ENCODE measurements around the gene C1orf21. TPM values are rescaled to one million over a fixed set of nuclear protein-coding genes. Genes with fewer than 3 reads are reported as not detected.

C1orf21 gene
- total RNA-seq, 1 donor from 2014 or later: 3.4 TPM

DNA sequence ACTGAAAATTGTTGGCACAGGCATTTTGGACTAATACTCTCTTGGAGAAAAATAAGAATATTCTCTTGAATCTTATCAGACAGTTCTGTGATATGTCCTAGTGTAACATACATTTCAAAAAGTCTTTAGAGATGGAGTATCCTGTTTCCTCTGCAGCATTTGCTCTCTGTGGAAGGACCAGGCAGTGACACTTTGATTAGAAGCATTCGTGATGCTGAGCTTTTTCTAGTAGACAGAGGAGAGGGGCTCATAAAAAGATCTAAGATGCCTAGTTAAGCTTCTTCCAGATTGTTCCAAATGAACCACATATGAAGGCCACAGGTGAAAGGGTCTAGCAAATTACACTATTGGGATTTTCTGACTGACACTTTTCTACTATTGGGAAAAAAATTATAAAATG, 120.3 kb downstream of the C1orf21 start:
- no peaks in the 10 kb centered on the region for H3K4me1 Mint-ChIP-seq (ENCODE audit: low read depth)
- DNase-seq (ENCODE audit: low spot score): no peak
- H3K36me3 Mint-ChIP-seq (ENCODE audit: low read depth): no peaks in the 10 kb centered on the region
- no peak overlapping the region for H3K27ac Mint-ChIP-seq
- H3K27me3 Mint-ChIP-seq (ENCODE audit: low read depth): peaks cover 18% of the 10 kb centered on the region
- H3K4me3 Mint-ChIP-seq (ENCODE audit: low read depth): no peak overlapping the region
- no peaks in the 10 kb centered on the region for H3K9me3 Mint-ChIP-seq
- intact Hi-C loops (cut with micrococcal nuclease): no loop called here

DNA sequence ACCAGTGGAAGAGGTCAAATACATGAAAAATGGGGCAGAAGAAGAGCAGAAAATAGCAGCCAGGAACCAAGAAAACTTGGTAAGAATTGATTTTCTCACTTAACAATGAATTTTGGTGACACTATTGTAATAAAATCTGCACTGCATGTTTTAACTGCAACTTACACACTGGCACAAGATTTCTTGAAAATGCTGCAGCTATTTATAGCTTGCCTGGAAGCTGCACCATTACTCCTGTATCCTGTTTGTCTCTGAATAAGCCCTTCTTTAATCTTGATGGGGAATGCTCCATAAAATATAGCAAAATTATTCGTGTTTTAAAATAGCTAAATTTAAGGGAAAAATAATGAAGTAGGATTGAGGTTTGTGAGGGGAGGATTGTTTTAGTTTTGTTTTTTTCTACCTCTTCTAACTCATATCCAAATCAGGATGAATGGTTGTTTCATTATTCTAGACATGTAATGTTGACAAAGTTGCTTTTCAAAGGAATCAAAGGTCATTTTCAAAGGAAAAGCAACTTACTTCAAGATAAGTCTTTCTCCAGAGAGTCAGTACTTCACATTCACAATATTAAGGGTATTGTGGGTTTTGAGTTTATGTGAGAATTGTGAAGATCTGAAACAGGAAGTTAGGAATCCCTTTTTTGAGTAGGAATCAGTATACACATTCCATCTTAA, 120.9 kb downstream of the C1orf21 start:
- Mint-ChIP-seq H3K9me3 (no peaks in the 10 kb centered on the region), H3K27ac (no peak overlapping the region), H3K36me3 (ENCODE audit: low read depth) (no peaks in the 10 kb centered on the region), H3K27me3 (ENCODE audit: low read depth) (peaks cover 18% of the 10 kb centered on the region), H3K4me1 (ENCODE audit: low read depth) (no peaks in the 10 kb centered on the region), H3K4me3 (ENCODE audit: low read depth) (no peak overlapping the region)
- DNase-seq (ENCODE audit: low spot score): no peak
- intact Hi-C loops (cut with micrococcal nuclease): no loop called here

- no peaks in the 10 kb centered on the region for H3K9me3 Mint-ChIP-seq
- no peak for DNase-seq (ENCODE audit: low spot score)
- no peak overlapping the region for H3K27ac Mint-ChIP-seq
- intact Hi-C loops (cut with micrococcal nuclease): no loop called here
- H3K4me3 Mint-ChIP-seq (ENCODE audit: low read depth): no peak overlapping the region
- no peaks in the 10 kb centered on the region for H3K36me3 Mint-ChIP-seq (ENCODE audit: low read depth)
- H3K27me3 Mint-ChIP-seq (ENCODE audit: low read depth): peaks cover 15% of the 10 kb centered on the region
- H3K4me1 Mint-ChIP-seq (ENCODE audit: low read depth): no peaks in the 10 kb centered on the region
These were observed 122.3 kb downstream of the C1orf21 start for GRCh38 chr1:184509105-184509504.

- Mint-ChIP-seq H3K4me3 (ENCODE audit: low read depth) (no peak overlapping the region), H3K36me3 (ENCODE audit: low read depth) (no peaks in the 10 kb centered on the region), H3K9me3 (no peaks in the 10 kb centered on the region), H3K27me3 (ENCODE audit: low read depth) (peaks cover 13% of the 10 kb centered on the region), H3K4me1 (ENCODE audit: low read depth) (no peaks in the 10 kb centered on the region), H3K27ac (no peak overlapping the region)
- intact Hi-C loops (cut with micrococcal nuclease): no loop called here
- no peak for DNase-seq (ENCODE audit: low spot score)
These were observed 123.3 kb downstream of the C1orf21 start for GRCh38 chr1:184510110-184510509.

DNA sequence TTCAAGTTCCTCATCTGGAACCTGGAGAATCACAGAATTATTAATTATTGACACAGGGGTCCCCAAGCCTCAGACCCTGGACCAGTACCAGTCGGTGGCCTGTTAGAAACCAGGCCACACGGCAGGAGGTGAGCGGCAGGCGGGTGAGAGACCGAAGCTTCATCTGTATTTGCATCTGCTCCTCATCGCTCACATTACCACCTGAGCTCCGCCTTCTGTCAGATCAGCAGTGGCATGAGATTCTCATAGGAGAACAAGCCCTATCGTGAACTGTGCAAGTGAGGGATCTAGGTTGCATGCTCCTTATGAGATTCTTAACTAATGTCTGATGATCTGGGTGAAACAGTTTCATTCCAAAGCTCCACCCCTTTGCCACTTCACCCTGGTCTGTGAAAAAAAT, 125.9 kb downstream of the C1orf21 start:
- Mint-ChIP-seq H3K4me1 (ENCODE audit: low read depth) (no peaks in the 10 kb centered on the region), H3K4me3 (ENCODE audit: low read depth) (no peak overlapping the region), H3K9me3 (no peaks in the 10 kb centered on the region), H3K27ac (no peak overlapping the region), H3K27me3 (ENCODE audit: low read depth) (peaks cover 11% of the 10 kb centered on the region), H3K36me3 (ENCODE audit: low read depth) (no peaks in the 10 kb centered on the region)
- no peak for DNase-seq (ENCODE audit: low spot score)
- intact Hi-C loops (cut with micrococcal nuclease): no loop called here

DNA sequence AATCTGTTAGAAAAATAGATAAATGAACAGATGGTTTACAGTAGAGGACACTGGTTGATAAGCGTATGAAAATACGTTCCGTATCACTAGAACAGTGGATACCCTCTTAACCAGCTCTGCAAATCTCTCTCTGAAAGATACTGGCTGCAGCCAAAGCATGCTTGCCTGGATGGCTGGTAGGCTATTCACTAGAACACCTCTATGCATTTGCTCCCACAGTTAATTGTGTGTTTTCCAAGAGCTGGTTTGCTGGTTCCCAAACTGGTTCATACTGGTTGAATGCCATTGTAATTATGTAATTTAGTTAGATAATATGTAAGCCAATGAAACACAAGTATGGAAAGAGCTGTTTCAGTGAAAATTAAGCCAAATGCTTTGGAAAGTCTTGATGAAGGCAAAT, 126.6 kb downstream of the C1orf21 start:
- no peaks in the 10 kb centered on the region for H3K36me3 Mint-ChIP-seq (ENCODE audit: low read depth)
- H3K27me3 Mint-ChIP-seq (ENCODE audit: low read depth): peaks cover 10% of the 10 kb centered on the region
- no peak overlapping the region for H3K27ac Mint-ChIP-seq
- no peaks in the 10 kb centered on the region for H3K9me3 Mint-ChIP-seq
- DNase-seq (ENCODE audit: low spot score): no peak
- no peaks in the 10 kb centered on the region for H3K4me1 Mint-ChIP-seq (ENCODE audit: low read depth)
- H3K4me3 Mint-ChIP-seq (ENCODE audit: low read depth): no peak overlapping the region
- intact Hi-C loops (cut with micrococcal nuclease): no loop called here

- no peaks in the 10 kb centered on the region for H3K36me3 Mint-ChIP-seq (ENCODE audit: low read depth)
- intact Hi-C loops (cut with micrococcal nuclease): no loop called here
- H3K4me1 Mint-ChIP-seq (ENCODE audit: low read depth): no peaks in the 10 kb centered on the region
These were observed 127.1 kb downstream of the C1orf21 start for GRCh38 chr1:184513966-184514365.

GRCh38 chr1:184514447-184514846, 127.6 kb downstream of the C1orf21 start:
- DNase-seq (ENCODE audit: low spot score): no peak
- Mint-ChIP-seq H3K27me3 (ENCODE audit: low read depth) (peaks cover 5% of the 10 kb centered on the region), H3K27ac (no peak overlapping the region), H3K9me3 (no peaks in the 10 kb centered on the region), H3K36me3 (ENCODE audit: low read depth) (no peaks in the 10 kb centered on the region), H3K4me3 (ENCODE audit: low read depth) (no peak overlapping the region), H3K4me1 (ENCODE audit: low read depth) (no peaks in the 10 kb centered on the region)
- intact Hi-C loops (cut with micrococcal nuclease): no loop called here

More at GRCh38 chr1:184513966-184514365, 127.1 kb downstream of the C1orf21 start:
- H3K27me3 Mint-ChIP-seq (ENCODE audit: low read depth): peaks cover 9% of the 10 kb centered on the region
- no peaks in the 10 kb centered on the region for H3K9me3 Mint-ChIP-seq
- H3K27ac Mint-ChIP-seq: no peak overlapping the region
- H3K4me3 Mint-ChIP-seq (ENCODE audit: low read depth): no peak overlapping the region
- no peak for DNase-seq (ENCODE audit: low spot score)

DNA sequence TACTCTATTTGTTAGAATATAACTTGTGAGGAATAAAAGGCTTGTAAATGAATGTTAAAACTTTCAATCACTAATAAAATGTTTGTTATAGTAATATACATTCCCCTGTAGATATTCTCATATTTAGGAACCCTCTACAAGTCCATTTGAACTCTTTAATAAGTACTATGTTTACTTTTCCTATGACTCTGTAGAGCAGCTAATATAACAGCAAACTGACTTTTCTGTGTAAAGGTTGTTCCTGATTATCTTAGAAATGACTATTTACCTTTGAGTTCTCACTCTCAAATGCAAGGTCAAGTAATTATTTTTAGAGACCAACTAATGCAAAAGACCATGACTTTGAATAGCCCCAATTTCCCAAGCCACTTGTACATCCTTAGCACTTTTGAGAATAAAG, 130.3 kb downstream of the C1orf21 start:
- no peaks in the 10 kb centered on the region for H3K36me3 Mint-ChIP-seq (ENCODE audit: low read depth)
- intact Hi-C loops (cut with micrococcal nuclease): no loop called here
- H3K9me3 Mint-ChIP-seq: no peaks in the 10 kb centered on the region

DNA sequence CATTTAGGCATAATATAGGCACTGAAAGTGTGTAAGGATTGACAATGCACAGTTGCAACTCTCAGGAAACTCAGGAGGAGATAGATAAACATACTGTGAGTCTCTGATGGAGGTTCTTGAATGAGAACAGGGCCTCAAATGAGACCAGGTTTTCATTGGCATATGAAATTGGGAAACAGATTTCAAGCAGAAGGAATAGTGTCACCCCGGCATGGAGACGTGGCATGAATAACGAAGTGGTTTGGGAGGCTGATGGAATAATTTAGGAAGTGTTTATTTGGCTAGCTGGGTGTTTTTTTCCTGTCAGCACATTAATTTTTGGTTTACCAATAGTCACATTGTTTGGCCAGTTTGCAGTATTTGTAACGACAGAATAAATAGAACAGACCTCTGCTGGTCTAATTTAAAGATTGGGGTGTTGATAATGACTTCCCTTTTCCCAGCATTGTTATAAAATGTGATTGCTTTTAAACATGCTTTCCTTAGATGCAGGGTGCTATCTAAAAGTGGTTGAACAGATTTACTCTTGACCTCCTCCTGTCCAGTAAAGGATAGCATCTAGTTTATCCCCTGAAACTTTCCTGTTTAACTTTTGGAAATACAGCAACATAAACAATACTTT, 132.0 kb downstream of the C1orf21 start:
- Mint-ChIP-seq H3K36me3 (ENCODE audit: low read depth) (no peaks in the 10 kb centered on the region), H3K9me3 (no peaks in the 10 kb centered on the region), H3K4me3 (ENCODE audit: low read depth) (no peak overlapping the region), H3K27me3 (ENCODE audit: low read depth) (peaks cover 5% of the 10 kb centered on the region), H3K27ac (no peak overlapping the region), H3K4me1 (ENCODE audit: low read depth) (no peaks in the 10 kb centered on the region)
- no peak for DNase-seq (ENCODE audit: low spot score)
- intact Hi-C loops (cut with micrococcal nuclease): no loop called here

More for the DNA sequence above, 130.3 kb downstream of the C1orf21 start:
- Mint-ChIP-seq H3K27ac (no peak overlapping the region), H3K4me1 (ENCODE audit: low read depth) (no peaks in the 10 kb centered on the region), H3K27me3 (ENCODE audit: low read depth) (peaks cover 5% of the 10 kb centered on the region), H3K4me3 (ENCODE audit: low read depth) (no peak overlapping the region)
- DNase-seq (ENCODE audit: low spot score): no peak

DNA sequence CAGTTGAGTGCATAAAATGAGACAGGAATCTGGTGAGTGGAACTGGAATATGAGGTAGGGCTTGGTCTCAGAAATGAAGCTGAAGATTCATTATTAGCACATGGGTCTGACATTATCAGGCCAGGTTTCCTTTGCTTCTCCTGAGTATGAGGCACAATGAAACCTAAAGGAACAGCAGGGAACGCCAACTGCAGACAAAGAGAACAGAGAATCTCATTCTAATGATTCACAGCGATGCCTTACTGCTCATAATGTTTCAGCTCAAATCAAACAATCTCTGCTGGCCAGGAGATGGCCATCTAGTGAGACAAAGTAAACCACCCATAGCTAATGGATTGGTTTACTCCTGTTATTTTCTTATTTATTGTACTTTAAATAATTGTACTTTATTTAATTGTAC, 133.5 kb downstream of the C1orf21 start:
- DNase-seq (ENCODE audit: low spot score): no peak
- intact Hi-C loops (cut with micrococcal nuclease): no loop called here
- Mint-ChIP-seq H3K27me3 (ENCODE audit: low read depth) (peaks cover 5% of the 10 kb centered on the region), H3K4me1 (ENCODE audit: low read depth) (no peaks in the 10 kb centered on the region), H3K27ac (no peak overlapping the region), H3K4me3 (ENCODE audit: low read depth) (no peak overlapping the region), H3K9me3 (no peaks in the 10 kb centered on the region), H3K36me3 (ENCODE audit: low read depth) (no peaks in the 10 kb centered on the region)

- no peaks in the 10 kb centered on the region for H3K27me3 Mint-ChIP-seq (ENCODE audit: low read depth)
- DNase-seq (ENCODE audit: low spot score): no peak
- H3K27ac Mint-ChIP-seq: no peak overlapping the region
- H3K36me3 Mint-ChIP-seq (ENCODE audit: low read depth): no peaks in the 10 kb centered on the region
- no peaks in the 10 kb centered on the region for H3K9me3 Mint-ChIP-seq
- intact Hi-C loops (cut with micrococcal nuclease): no loop called here
- H3K4me3 Mint-ChIP-seq (ENCODE audit: low read depth): no peak overlapping the region
- no peaks in the 10 kb centered on the region for H3K4me1 Mint-ChIP-seq (ENCODE audit: low read depth)
These were observed 137.4 kb downstream of the C1orf21 start for GRCh38 chr1:184524248-184524647.

DNA sequence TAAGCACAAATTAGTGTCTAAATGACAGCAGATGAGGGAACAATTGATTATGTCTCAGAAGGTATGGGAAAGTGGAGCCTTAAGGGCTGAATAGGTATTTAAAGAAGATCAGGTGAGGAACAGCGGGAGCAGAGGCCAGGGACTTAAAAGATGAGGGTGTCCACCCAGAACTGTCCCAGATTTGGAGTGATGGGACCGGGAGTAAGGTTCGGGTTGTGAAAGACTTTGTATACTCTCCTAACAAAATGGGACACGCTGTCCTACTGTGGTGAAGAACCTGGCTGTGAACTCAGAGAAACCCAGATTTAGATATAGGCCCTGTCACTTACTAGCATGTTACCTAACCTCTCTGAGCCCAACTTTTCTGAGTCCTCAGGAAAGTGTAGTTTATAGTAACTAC, 140.6 kb downstream of the C1orf21 start:
- H3K27me3 Mint-ChIP-seq (ENCODE audit: low read depth): peaks cover 8% of the 10 kb centered on the region
- no peak overlapping the region for H3K27ac Mint-ChIP-seq
- no peak for DNase-seq (ENCODE audit: low spot score)
- intact Hi-C loops (cut with micrococcal nuclease): no loop called here
- H3K9me3 Mint-ChIP-seq: no peaks in the 10 kb centered on the region
- no peak overlapping the region for H3K4me3 Mint-ChIP-seq (ENCODE audit: low read depth)
- H3K36me3 Mint-ChIP-seq (ENCODE audit: low read depth): no peaks in the 10 kb centered on the region
- H3K4me1 Mint-ChIP-seq (ENCODE audit: low read depth): no peaks in the 10 kb centered on the region

All from activated T-helper 2 cell treated with anti-CD3 and anti-CD28 coated beads, Interferon-gamma antibody, Interleukin-2, Interleukin-4, amounts not matched to agents 10 μg/mL and 5 μg/mL and 100 μg/mL, durations not matched to agents 14 hours and 24 hours and 36 hours (primary cell).